A549 (cell line): ENCODE measurements around the gene TP73.

Experiments used
- KDM5A ChIP-seq: fragments of 200-600 bp; sonication (generic); IDR thresholded peaks from 2 replicates; pipeline ENCODE4 v1.6.1; 2016; ENCODE audit warnings: antibody characterized with exemption, mild to moderate bottlenecking
- SMC3 ChIP-seq: fragments of >200 bp; sonication (Bioruptor Twin); formaldehyde crosslinking; IDR thresholded peaks from 3 replicates; pipeline ENCODE4 v1.6.1; 2018; ENCODE audit warnings: inconsistent platforms
- TP53 ChIP-seq: fragments of 250-450 bp; sonication (Bioruptor Pico); IDR thresholded peaks from 2 replicates; pipeline ENCODE4 v1.5.0; 2021; ENCODE audit warnings: mild to moderate bottlenecking, moderate library complexity
- TF ChIP-seq, protein P1 (sequence below): fragments of 200-600 bp; sonication (generic); IDR thresholded peaks from 2 replicates; pipeline ENCODE4 v1.6.1; 2016; ENCODE audit warnings: antibody characterized with exemption, mild to moderate bottlenecking, moderate library complexity
- TF ChIP-seq, protein P2 (sequence below): fragments of >200 bp; sonication (Bioruptor Twin); formaldehyde crosslinking; IDR thresholded peaks from 3 replicates; pipeline ENCODE4 v1.5.1; 2016

- no peak for TF ChIP-seq SMC3
- TF ChIP-seq, protein P1, sequence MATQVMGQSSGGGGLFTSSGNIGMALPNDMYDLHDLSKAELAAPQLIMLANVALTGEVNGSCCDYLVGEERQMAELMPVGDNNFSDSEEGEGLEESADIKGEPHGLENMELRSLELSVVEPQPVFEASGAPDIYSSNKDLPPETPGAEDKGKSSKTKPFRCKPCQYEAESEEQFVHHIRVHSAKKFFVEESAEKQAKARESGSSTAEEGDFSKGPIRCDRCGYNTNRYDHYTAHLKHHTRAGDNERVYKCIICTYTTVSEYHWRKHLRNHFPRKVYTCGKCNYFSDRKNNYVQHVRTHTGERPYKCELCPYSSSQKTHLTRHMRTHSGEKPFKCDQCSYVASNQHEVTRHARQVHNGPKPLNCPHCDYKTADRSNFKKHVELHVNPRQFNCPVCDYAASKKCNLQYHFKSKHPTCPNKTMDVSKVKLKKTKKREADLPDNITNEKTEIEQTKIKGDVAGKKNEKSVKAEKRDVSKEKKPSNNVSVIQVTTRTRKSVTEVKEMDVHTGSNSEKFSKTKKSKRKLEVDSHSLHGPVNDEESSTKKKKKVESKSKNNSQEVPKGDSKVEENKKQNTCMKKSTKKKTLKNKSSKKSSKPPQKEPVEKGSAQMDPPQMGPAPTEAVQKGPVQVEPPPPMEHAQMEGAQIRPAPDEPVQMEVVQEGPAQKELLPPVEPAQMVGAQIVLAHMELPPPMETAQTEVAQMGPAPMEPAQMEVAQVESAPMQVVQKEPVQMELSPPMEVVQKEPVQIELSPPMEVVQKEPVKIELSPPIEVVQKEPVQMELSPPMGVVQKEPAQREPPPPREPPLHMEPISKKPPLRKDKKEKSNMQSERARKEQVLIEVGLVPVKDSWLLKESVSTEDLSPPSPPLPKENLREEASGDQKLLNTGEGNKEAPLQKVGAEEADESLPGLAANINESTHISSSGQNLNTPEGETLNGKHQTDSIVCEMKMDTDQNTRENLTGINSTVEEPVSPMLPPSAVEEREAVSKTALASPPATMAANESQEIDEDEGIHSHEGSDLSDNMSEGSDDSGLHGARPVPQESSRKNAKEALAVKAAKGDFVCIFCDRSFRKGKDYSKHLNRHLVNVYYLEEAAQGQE = no peak
- no peak for TF ChIP-seq TP53 (CRISPR knock-in tag)
- TF ChIP-seq, protein P2, sequence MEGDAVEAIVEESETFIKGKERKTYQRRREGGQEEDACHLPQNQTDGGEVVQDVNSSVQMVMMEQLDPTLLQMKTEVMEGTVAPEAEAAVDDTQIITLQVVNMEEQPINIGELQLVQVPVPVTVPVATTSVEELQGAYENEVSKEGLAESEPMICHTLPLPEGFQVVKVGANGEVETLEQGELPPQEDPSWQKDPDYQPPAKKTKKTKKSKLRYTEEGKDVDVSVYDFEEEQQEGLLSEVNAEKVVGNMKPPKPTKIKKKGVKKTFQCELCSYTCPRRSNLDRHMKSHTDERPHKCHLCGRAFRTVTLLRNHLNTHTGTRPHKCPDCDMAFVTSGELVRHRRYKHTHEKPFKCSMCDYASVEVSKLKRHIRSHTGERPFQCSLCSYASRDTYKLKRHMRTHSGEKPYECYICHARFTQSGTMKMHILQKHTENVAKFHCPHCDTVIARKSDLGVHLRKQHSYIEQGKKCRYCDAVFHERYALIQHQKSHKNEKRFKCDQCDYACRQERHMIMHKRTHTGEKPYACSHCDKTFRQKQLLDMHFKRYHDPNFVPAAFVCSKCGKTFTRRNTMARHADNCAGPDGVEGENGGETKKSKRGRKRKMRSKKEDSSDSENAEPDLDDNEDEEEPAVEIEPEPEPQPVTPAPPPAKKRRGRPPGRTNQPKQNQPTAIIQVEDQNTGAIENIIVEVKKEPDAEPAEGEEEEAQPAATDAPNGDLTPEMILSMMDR = no peak
- TF ChIP-seq KDM5A = no peak
Measured at GRCh38 chr1:3741566-3742438, 89.5 kb downstream of the TP73 start.
